HL-60 (cell line): ENCODE data around the gene SYK.
A peak's percentile ranks its signal among the peaks of the same experiment; 100 is the strongest.

Experiments
- DNase-seq, 2 experiments: peaks; one replicate each; pipeline ENCODE4 v3.0.0-alpha.2; 2010 to 2020; ENCODE audit warnings: low read depth in 1 of 2, low spot score in 1 of 2
- H3K27ac ChIP-seq: fragments of 250-450 bp; sonication (Bioruptor Pico); replicated peaks from 2 replicates; pipeline ENCODE4 v1.5.1; 2020; ENCODE audit warnings: mild to moderate bottlenecking, moderate library complexity
- H3K27me3 ChIP-seq: fragments of 250-450 bp; sonication (Bioruptor Pico); 2 replicates; pipeline ENCODE4 v1.5.1; 2021; ENCODE audit warnings: mild to moderate bottlenecking, moderate library complexity; ENCODE audit not compliant: insufficient read depth, poor library complexity, severe bottlenecking
- H3K4me3 ChIP-seq: replicated peaks from 2 replicates; pipeline ENCODE4 v1.5.1; 2011; ENCODE audit warnings: mild to moderate bottlenecking, control low read depth, low read length; ENCODE audit not compliant: insufficient read depth
- GABPA ChIP-seq: IDR thresholded peaks from 2 replicates; pipeline ENCODE4 v1.6.1; 2012; ENCODE audit warnings: low read depth
- POLR2AphosphoS5 ChIP-seq: IDR thresholded peaks from 2 replicates; pipeline ENCODE4 v1.6.1; 2012; ENCODE audit warnings: low read depth
- SPI1 ChIP-seq: IDR thresholded peaks from 2 replicates; pipeline ENCODE4 v1.6.1; 2012; ENCODE audit warnings: low read depth, mild to moderate bottlenecking, borderline replicate concordance
- TF ChIP-seq, protein P1 (sequence below): IDR thresholded peaks from one replicate; pipeline ENCODE4 v1.5.1; 2011; ENCODE audit warnings: low read length, control low read depth, inconsistent platforms; ENCODE audit not compliant: insufficient read depth
- TF ChIP-seq, protein P2 (sequence below): IDR thresholded peaks from 2 replicates; pipeline ENCODE4 v1.6.1; 2012; ENCODE audit warnings: low read depth; ENCODE audit not compliant: insufficient replicate concordance

SYK gene

DNA sequence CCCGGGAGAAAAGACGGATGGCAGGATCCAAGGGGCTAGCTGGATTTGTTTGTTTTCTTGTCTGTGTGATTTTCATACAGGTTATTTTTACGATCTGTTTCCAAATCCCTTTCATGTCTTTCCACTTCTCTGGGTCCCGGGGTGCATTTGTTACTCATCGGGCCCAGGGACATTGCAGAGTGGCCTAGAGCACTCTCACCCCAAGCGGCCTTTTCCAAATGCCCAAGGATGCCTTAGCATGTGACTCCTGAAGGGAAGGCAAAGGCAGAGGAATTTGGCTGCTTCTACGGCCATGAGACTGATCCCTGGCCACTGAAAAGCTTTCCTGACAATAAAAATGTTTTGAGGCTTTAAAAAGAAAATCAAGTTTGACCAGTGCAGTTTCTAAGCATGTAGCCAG is 94.2 kb downstream of the SYK start:
- no peak for TF ChIP-seq SPI1
- no peak for TF ChIP-seq POLR2AphosphoS5
- no peak for DNase-seq
- Histone ChIP-seq H3K4me3 (no peak overlapping the region), H3K27ac (no peak overlapping the region), H3K27me3 (no peaks in the 10 kb centered on the region)

DNA sequence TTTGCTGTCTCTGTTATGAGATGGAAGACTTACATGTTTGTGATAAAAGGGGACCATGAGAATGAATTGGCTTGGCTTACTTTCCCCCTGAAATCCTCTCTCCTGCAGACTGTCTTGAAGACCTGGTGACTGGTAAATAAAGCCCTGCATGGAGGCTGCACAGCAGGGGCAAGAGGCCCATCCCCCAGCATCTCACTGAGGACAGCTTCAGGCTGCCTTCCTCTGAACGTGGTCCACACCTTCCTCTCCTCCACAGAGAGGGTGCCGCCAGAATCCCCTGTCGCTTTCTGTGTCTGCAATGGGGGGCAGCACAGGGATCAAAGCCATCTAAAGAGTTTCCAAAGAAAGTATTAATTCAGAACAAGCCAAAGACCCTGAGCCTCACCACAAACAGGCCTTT is 94.6 kb downstream of the SYK start:
- H3K27me3 ChIP-seq: no peaks in the 10 kb centered on the region
- H3K27ac ChIP-seq: no peak overlapping the region
- TF ChIP-seq, protein P1, sequence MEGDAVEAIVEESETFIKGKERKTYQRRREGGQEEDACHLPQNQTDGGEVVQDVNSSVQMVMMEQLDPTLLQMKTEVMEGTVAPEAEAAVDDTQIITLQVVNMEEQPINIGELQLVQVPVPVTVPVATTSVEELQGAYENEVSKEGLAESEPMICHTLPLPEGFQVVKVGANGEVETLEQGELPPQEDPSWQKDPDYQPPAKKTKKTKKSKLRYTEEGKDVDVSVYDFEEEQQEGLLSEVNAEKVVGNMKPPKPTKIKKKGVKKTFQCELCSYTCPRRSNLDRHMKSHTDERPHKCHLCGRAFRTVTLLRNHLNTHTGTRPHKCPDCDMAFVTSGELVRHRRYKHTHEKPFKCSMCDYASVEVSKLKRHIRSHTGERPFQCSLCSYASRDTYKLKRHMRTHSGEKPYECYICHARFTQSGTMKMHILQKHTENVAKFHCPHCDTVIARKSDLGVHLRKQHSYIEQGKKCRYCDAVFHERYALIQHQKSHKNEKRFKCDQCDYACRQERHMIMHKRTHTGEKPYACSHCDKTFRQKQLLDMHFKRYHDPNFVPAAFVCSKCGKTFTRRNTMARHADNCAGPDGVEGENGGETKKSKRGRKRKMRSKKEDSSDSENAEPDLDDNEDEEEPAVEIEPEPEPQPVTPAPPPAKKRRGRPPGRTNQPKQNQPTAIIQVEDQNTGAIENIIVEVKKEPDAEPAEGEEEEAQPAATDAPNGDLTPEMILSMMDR: no peak
- TF ChIP-seq, protein P2, sequence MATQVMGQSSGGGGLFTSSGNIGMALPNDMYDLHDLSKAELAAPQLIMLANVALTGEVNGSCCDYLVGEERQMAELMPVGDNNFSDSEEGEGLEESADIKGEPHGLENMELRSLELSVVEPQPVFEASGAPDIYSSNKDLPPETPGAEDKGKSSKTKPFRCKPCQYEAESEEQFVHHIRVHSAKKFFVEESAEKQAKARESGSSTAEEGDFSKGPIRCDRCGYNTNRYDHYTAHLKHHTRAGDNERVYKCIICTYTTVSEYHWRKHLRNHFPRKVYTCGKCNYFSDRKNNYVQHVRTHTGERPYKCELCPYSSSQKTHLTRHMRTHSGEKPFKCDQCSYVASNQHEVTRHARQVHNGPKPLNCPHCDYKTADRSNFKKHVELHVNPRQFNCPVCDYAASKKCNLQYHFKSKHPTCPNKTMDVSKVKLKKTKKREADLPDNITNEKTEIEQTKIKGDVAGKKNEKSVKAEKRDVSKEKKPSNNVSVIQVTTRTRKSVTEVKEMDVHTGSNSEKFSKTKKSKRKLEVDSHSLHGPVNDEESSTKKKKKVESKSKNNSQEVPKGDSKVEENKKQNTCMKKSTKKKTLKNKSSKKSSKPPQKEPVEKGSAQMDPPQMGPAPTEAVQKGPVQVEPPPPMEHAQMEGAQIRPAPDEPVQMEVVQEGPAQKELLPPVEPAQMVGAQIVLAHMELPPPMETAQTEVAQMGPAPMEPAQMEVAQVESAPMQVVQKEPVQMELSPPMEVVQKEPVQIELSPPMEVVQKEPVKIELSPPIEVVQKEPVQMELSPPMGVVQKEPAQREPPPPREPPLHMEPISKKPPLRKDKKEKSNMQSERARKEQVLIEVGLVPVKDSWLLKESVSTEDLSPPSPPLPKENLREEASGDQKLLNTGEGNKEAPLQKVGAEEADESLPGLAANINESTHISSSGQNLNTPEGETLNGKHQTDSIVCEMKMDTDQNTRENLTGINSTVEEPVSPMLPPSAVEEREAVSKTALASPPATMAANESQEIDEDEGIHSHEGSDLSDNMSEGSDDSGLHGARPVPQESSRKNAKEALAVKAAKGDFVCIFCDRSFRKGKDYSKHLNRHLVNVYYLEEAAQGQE: no peak
- TF ChIP-seq POLR2AphosphoS5: no peak
- TF ChIP-seq SPI1: no peak
- no peak for TF ChIP-seq GABPA
- no peak for DNase-seq
- no peak overlapping the region for H3K4me3 ChIP-seq

DNA sequence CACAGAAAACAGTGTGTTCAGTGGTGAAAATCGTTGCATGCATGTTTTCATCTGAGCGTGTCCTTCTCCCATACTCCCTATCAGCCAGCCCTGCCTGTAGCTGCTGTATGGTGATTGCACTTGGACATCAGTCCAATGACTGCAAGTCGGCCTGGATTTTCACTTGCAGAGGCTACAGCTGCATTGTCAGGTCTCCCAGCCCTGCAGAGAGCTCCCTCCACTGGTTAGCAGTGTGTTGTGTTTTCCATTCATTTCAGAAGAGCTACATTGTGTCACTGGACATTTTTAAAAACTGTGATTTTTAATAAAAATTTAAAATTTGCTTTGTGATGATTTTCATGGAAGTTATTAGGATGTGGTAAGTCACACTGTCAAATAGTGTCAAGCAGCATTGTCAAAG is 96.6 kb downstream of the SYK start:
- DNase-seq: no peak
- H3K27me3 ChIP-seq: no peaks in the 10 kb centered on the region
- H3K4me3 ChIP-seq: no peak overlapping the region
- TF ChIP-seq, protein P2: no peak
- TF ChIP-seq, protein P1: no peak
- TF ChIP-seq GABPA: no peak
- no peak for TF ChIP-seq SPI1
- TF ChIP-seq POLR2AphosphoS5: no peak
- H3K27ac ChIP-seq: no peak overlapping the region

DNA sequence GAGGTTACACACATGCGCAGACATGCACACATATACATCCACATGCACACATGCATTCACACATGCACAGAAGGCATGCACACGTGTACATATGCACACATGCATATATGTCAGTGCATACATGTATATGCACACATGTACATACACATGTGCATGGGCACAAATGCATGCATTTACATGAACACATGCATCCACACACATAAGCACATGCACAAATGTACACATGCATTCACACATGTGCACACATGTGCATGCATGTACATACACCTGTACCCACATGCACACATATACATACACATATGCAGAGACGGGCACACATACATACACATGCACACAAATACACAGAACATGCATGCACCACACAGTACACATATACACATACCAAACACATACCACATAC is 97.7 kb downstream of the SYK start:
- TF ChIP-seq, protein P1: no peak
- TF ChIP-seq SPI1: no peak
- TF ChIP-seq POLR2AphosphoS5: peak; percentile 53

More for the DNA sequence above, 97.7 kb downstream of the SYK start:
- no peak overlapping the region for H3K27ac ChIP-seq
- no peaks in the 10 kb centered on the region for H3K27me3 ChIP-seq
- no peak for DNase-seq
- H3K4me3 ChIP-seq: no peak overlapping the region
